H1 (cell line): ENCODE data around the gene FAM131C. TPM values are rescaled to one million over a fixed set of nuclear protein-coding genes. Genes with fewer than 3 reads are reported as not detected.

Source experiments
- FOSL1 ChIP-seq: IDR thresholded peaks from 2 replicates; pipeline ENCODE4 v1.6.1; 2011; ENCODE audit warnings: mild to moderate bottlenecking, low read depth, low read length, moderate library complexity; ENCODE audit not compliant: insufficient read depth
- HDAC2 ChIP-seq, 2 experiments: fragments of 300-600 bp in 1 of 2; sonication (generic) in 1 of 2; IDR thresholded peaks; 2 replicates each; pipeline ENCODE4 v1.6.1; 2011 to 2012; ENCODE audit warnings: low read depth in 2 of 2, low read length in 2 of 2, mild to moderate bottlenecking in 2 of 2, moderate library complexity in 2 of 2, borderline replicate concordance in 1 of 2, inconsistent platforms in 1 of 2
- RXRA ChIP-seq: IDR thresholded peaks from 2 replicates; pipeline ENCODE4 v1.6.1; 2011; ENCODE audit warnings: low read depth, mild to moderate bottlenecking, low read length, moderate library complexity; ENCODE audit not compliant: insufficient read depth
- SIX5 ChIP-seq: IDR thresholded peaks from 2 replicates; pipeline ENCODE4 v1.6.1; 2011; ENCODE audit warnings: mild to moderate bottlenecking, low read depth, low read length
- polyA plus RNA-seq, 7 experiments: library from polyadenylated mRNA; depleted of rRNA in 3 of 7; stranded (reverse) in 5 of 7; unstranded in 2 of 7; fragments of >200 nt in 5 of 7; fragments of 200-250 nt in 2 of 7; gene quantifications; 1 replicate in 5 of 7; 2 replicates in 1 of 7; 4 replicates in 1 of 7; pipeline versions ENCODE4 v1.2.1 to v1.2.3, GENCODE V29; 2011 to 2013; ENCODE audit warnings: missing spikeins in 2 of 7, mixed read lengths in 2 of 7
- total RNA-seq: library from RNA; stranded (reverse); fragmentation: NEBNext Ultra II Directional; extraction: Animal tissue kit (Norgen Biotek cat#: 25700); gene quantifications from 2 replicates; pipeline ENCODE4 v1.2.1, GENCODE V29; 2021
- TF ChIP-seq, protein P1 (sequence below), 3 experiments: IDR thresholded peaks; 1 replicate in 2 of 3; 2 replicates in 1 of 3; pipeline versions ENCODE4 v1.5.1 to v1.6.1; 2011; ENCODE audit warnings: low read length in 3 of 3, mild to moderate bottlenecking in 3 of 3, inconsistent platforms in 2 of 3, low read depth in 1 of 3, moderate library complexity in 1 of 3; ENCODE audit not compliant: insufficient read depth in 1 of 3; ENCODE audit errors: control extremely low read depth in 1 of 3

FAM131C gene
- total and polyA plus RNA-seq, 2 of the 8 experiments (the other 6 are each of a cell fraction or from before 2014, with no cell fraction given), result 0.73 to 0.78 TPM

- TF ChIP-seq, protein P1, sequence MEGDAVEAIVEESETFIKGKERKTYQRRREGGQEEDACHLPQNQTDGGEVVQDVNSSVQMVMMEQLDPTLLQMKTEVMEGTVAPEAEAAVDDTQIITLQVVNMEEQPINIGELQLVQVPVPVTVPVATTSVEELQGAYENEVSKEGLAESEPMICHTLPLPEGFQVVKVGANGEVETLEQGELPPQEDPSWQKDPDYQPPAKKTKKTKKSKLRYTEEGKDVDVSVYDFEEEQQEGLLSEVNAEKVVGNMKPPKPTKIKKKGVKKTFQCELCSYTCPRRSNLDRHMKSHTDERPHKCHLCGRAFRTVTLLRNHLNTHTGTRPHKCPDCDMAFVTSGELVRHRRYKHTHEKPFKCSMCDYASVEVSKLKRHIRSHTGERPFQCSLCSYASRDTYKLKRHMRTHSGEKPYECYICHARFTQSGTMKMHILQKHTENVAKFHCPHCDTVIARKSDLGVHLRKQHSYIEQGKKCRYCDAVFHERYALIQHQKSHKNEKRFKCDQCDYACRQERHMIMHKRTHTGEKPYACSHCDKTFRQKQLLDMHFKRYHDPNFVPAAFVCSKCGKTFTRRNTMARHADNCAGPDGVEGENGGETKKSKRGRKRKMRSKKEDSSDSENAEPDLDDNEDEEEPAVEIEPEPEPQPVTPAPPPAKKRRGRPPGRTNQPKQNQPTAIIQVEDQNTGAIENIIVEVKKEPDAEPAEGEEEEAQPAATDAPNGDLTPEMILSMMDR (IDR thresholded peaks at IDR 0.05; ENCODE audit: control extremely low read depth in 1 of 3, insufficient read depth in 1 of 3, low read depth in 1 of 3, low read length in 3 of 3), result no peak
- no peak for TF ChIP-seq FOSL1
- TF ChIP-seq RXRA, result no peak
- TF ChIP-seq SIX5, result no peak
- TF ChIP-seq HDAC2 (IDR thresholded peaks at IDR 0.05; ENCODE audit: borderline replicate concordance in 1 of 2, low read depth in 2 of 2, low read length in 2 of 2), result no peak
- TF ChIP-seq, all 59 proteins: peak for 0
Observed at GRCh38 chr1:16068356-16069270, 4.8 kb downstream of the FAM131C start (continued).
